IPS-18a (cell line): ENCODE results near the gene CCDC69.

Source experiments
- H3K27ac ChIP-seq: one replicate; pipeline ENCODE4 v1.5.1; 2013; ENCODE audit warnings: low read length
- H3K27me3 ChIP-seq: one replicate; pipeline ENCODE4 v1.6.1; 2013; ENCODE audit warnings: mild to moderate bottlenecking, low read length; ENCODE audit not compliant: control insufficient read depth, insufficient read depth
- H3K36me3 ChIP-seq: one replicate; pipeline ENCODE4 v1.6.1; 2013; ENCODE audit warnings: low read depth, low read length; ENCODE audit not compliant: control insufficient read depth
- H3K4me1 ChIP-seq: one replicate; pipeline ENCODE4 v1.6.1; 2013; ENCODE audit warnings: low read depth, low read length; ENCODE audit not compliant: control insufficient read depth
- H3K4me3 ChIP-seq: one replicate; pipeline ENCODE4 v1.5.1; 2013; ENCODE audit warnings: low read length
- H3K9ac ChIP-seq: one replicate; pipeline ENCODE4 v1.6.1; 2013; ENCODE audit warnings: mild to moderate bottlenecking, low read length, moderate library complexity
- H3K9me3 ChIP-seq: one replicate; pipeline ENCODE4 v1.6.1; 2013; ENCODE audit warnings: low read depth, low read length; ENCODE audit not compliant: control insufficient read depth

Gene CCDC69

DNA sequence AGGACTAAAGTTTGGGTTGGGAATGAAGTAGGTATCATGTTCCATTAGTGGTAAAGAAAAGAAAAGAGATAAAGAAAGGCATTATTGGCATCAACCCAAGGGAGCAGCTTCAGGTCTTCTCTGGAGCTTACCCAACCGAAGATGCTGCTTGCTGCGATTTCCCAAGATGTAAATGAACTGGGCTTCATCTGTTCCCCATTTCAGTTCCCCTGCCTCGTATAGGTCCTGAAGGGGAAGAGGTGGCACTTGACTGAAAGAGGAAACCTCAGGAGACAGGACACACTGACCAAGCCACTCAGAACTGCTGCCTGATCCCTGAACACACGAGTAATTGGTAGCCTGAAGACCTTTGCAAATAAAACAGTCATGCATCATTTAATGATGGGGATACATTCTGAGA lies 90.9 kb downstream of the CCDC69 start:
- Histone ChIP-seq H3K4me3 (no peak overlapping the region), H3K27ac (no peak overlapping the region), H3K9ac (no peak overlapping the region), H3K27me3 (no peaks in the 10 kb centered on the region), H3K36me3 (peaks cover 59% of the 10 kb centered on the region), H3K4me1 (no peaks in the 10 kb centered on the region), H3K9me3 (no peaks in the 10 kb centered on the region)
